ENCODE results near the gene LAMA3. TPM values are rescaled to one million over a fixed set of nuclear protein-coding genes. Genes with fewer than 3 reads are reported as not detected.

Gene LAMA3
- total RNA-seq, 1 donor from 2014 or later: 1.7 TPM

DNA sequence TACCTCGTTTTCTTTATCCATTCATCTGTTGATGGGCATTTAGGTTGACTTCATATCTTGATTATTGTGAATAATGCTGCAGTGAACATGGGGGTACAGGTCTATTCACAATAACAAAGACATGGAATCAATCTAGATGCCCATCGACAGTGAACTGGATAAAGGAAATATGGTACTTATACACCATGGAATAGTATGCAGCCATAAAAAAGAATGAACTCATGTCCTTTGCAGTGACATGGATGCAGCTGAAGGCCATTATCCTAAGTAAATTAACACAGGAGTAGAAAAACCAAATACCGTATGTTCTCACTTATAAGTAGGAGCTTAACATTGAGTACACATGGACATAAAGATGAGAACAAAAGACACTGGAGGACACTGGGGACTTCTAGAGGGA, 111.6 kb downstream of the LAMA3 start:
- H3K4me1 Mint-ChIP-seq (ENCODE audit: unreplicated experiment): no peaks in the 10 kb centered on the region
- no peaks in the 10 kb centered on the region for H3K9me3 Mint-ChIP-seq (ENCODE audit: unreplicated experiment)
- H3K36me3 Mint-ChIP-seq (ENCODE audit: low read depth, unreplicated experiment): no peaks in the 10 kb centered on the region
- TF ChIP-seq, protein P1, sequence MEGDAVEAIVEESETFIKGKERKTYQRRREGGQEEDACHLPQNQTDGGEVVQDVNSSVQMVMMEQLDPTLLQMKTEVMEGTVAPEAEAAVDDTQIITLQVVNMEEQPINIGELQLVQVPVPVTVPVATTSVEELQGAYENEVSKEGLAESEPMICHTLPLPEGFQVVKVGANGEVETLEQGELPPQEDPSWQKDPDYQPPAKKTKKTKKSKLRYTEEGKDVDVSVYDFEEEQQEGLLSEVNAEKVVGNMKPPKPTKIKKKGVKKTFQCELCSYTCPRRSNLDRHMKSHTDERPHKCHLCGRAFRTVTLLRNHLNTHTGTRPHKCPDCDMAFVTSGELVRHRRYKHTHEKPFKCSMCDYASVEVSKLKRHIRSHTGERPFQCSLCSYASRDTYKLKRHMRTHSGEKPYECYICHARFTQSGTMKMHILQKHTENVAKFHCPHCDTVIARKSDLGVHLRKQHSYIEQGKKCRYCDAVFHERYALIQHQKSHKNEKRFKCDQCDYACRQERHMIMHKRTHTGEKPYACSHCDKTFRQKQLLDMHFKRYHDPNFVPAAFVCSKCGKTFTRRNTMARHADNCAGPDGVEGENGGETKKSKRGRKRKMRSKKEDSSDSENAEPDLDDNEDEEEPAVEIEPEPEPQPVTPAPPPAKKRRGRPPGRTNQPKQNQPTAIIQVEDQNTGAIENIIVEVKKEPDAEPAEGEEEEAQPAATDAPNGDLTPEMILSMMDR (IDR thresholded peaks at IDR 0.05; ENCODE audit: unreplicated experiment): no peak
- H3K27ac Mint-ChIP-seq (ENCODE audit: unreplicated experiment): no peak overlapping the region
- no peak overlapping the region for H3K4me3 Mint-ChIP-seq (ENCODE audit: unreplicated experiment)
- peaks cover 1% of the 10 kb centered on the region for H3K27me3 Mint-ChIP-seq (ENCODE audit: unreplicated experiment)
- DNase-seq (ENCODE audit: low spot score): no peak

DNA sequence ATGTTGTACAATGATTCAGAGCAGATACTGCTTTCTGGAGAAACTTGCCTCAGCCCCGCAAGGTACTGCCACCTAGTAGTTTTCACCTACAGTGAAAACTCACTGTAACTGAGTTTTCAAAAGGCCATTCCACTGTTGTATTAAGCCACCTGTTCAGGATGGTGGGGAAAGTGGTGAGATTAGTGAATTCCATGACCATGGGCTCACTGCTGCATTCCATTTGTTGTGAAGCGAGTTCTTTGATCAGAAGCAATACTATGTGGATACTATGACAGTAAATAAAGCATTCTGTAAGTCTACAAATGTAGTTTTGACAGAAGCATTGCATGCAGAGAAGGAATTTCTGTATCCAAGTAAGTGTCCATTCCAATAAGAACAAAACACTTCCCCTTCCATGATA, 113.6 kb downstream of the LAMA3 start:
- no peaks in the 10 kb centered on the region for H3K4me1 Mint-ChIP-seq (ENCODE audit: unreplicated experiment)
- no peak overlapping the region for H3K4me3 Mint-ChIP-seq (ENCODE audit: unreplicated experiment)
- H3K9me3 Mint-ChIP-seq (ENCODE audit: unreplicated experiment): no peaks in the 10 kb centered on the region
- peaks cover 1% of the 10 kb centered on the region for H3K27me3 Mint-ChIP-seq (ENCODE audit: unreplicated experiment)
- TF ChIP-seq, protein P1 (IDR thresholded peaks at IDR 0.05; ENCODE audit: unreplicated experiment): no peak
- no peak overlapping the region for H3K27ac Mint-ChIP-seq (ENCODE audit: unreplicated experiment)
- no peak for DNase-seq (ENCODE audit: low spot score)
- H3K36me3 Mint-ChIP-seq (ENCODE audit: low read depth, unreplicated experiment): no peaks in the 10 kb centered on the region

DNA sequence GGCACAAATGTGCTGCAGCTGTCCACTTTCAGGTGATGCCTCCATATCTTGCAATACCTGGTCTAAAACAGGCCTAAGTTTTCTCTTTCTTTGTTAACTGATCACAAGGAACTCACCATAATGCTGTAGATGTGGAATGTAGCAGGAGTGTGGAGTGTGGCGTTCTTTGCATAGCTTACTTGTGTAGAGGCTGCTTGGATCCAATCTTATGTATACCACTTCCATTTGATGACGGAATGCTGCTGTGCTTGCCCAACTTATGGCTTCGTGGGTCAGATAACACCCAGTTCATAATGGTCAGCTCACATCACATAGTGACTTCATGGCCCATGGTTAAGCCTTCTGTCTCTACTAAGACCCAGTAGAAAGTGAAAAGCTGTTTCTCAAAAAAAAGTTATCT, 114.5 kb downstream of the LAMA3 start:
- Mint-ChIP-seq H3K27ac (ENCODE audit: unreplicated experiment) (no peak overlapping the region), H3K27me3 (ENCODE audit: unreplicated experiment) (no peaks in the 10 kb centered on the region), H3K4me1 (ENCODE audit: unreplicated experiment) (no peaks in the 10 kb centered on the region), H3K4me3 (ENCODE audit: unreplicated experiment) (no peak overlapping the region), H3K9me3 (ENCODE audit: unreplicated experiment) (no peaks in the 10 kb centered on the region), H3K36me3 (ENCODE audit: low read depth, unreplicated experiment) (no peaks in the 10 kb centered on the region)
- TF ChIP-seq, protein P1 (IDR thresholded peaks at IDR 0.05; ENCODE audit: unreplicated experiment): no peak
- no peak for DNase-seq (ENCODE audit: low spot score)

DNA sequence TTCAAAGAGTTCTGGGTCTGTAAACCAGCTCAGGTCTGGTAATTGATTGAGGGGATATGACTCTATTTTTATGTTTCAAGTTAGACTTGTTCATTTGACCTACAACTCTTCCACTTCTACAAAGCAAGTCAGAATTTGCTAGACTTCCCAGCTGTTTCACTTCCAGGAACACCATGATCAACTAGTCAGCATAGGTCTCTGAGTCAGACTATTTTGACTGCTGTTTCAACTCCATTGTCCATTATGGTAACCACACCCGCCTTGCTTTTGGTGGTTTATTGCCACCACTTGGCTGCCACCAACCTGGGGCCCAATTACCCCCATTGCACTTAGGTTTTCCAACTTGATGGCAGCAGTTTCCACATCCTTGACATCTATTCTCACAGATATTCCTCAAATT, 116.6 kb downstream of the LAMA3 start:
- H3K4me1 Mint-ChIP-seq (ENCODE audit: unreplicated experiment): no peaks in the 10 kb centered on the region
- H3K4me3 Mint-ChIP-seq (ENCODE audit: unreplicated experiment): no peak overlapping the region
- DNase-seq (ENCODE audit: low spot score): no peak
- H3K36me3 Mint-ChIP-seq (ENCODE audit: low read depth, unreplicated experiment): no peaks in the 10 kb centered on the region
- no peak overlapping the region for H3K27ac Mint-ChIP-seq (ENCODE audit: unreplicated experiment)
- no peaks in the 10 kb centered on the region for H3K9me3 Mint-ChIP-seq (ENCODE audit: unreplicated experiment)
- no peaks in the 10 kb centered on the region for H3K27me3 Mint-ChIP-seq (ENCODE audit: unreplicated experiment)
- TF ChIP-seq, protein P1 (IDR thresholded peaks at IDR 0.05; ENCODE audit: unreplicated experiment): no peak

DNA sequence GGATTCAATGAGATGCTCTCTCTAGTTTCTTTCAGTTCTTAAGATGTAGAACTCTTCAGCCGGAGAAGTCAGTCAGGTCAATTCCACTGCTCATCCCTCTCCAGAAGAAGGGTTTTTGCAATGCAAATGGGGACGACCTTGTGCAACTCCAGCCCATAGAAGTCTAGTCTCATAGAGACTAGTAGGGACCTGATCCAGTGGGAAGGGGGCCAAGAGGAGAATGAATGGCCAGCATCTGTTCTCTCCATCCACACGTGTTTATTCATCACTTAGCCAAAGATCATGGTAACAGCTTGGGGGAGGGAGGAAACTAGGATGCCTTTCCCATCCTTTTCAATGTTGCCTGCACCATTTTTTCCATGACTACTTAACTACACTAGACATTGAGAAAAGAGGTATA, 120.2 kb downstream of the LAMA3 start:
- no peaks in the 10 kb centered on the region for H3K27me3 Mint-ChIP-seq (ENCODE audit: unreplicated experiment)
- H3K27ac Mint-ChIP-seq (ENCODE audit: unreplicated experiment): no peak overlapping the region
- TF ChIP-seq, protein P1 (IDR thresholded peaks at IDR 0.05; ENCODE audit: unreplicated experiment): no peak

More for the DNA sequence above, 120.2 kb downstream of the LAMA3 start:
- no peak for DNase-seq (ENCODE audit: low spot score)
- no peak overlapping the region for H3K4me3 Mint-ChIP-seq (ENCODE audit: unreplicated experiment)
- no peaks in the 10 kb centered on the region for H3K36me3 Mint-ChIP-seq (ENCODE audit: low read depth, unreplicated experiment)
- no peaks in the 10 kb centered on the region for H3K4me1 Mint-ChIP-seq (ENCODE audit: unreplicated experiment)
- no peaks in the 10 kb centered on the region for H3K9me3 Mint-ChIP-seq (ENCODE audit: unreplicated experiment)
